Measurements from ENCODE around the gene SLC19A1.

DNA sequence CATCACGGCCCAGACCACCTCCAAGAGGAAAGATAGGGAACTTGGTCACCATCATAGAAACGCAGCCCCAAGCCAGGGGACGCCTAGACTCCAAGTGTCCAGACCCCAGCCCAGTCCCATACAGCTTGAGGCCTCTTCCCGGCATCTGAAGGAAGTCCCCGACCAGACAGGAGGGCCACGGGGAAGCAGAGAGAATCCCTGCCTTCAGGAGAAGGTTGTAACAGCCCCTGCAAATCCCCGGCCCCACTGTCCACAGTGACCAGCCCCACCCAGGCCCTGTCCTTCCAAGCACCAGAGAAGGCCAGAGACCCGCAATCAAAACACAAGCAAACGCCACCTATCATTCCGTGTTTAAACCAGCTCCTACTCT is 1.7 kb downstream of the SLC19A1 start:
- TF ChIP-seq, protein P1, sequence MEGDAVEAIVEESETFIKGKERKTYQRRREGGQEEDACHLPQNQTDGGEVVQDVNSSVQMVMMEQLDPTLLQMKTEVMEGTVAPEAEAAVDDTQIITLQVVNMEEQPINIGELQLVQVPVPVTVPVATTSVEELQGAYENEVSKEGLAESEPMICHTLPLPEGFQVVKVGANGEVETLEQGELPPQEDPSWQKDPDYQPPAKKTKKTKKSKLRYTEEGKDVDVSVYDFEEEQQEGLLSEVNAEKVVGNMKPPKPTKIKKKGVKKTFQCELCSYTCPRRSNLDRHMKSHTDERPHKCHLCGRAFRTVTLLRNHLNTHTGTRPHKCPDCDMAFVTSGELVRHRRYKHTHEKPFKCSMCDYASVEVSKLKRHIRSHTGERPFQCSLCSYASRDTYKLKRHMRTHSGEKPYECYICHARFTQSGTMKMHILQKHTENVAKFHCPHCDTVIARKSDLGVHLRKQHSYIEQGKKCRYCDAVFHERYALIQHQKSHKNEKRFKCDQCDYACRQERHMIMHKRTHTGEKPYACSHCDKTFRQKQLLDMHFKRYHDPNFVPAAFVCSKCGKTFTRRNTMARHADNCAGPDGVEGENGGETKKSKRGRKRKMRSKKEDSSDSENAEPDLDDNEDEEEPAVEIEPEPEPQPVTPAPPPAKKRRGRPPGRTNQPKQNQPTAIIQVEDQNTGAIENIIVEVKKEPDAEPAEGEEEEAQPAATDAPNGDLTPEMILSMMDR (IDR thresholded peaks at IDR 0.05; ENCODE audit: insufficient read depth, low read length), result no peak
- TF ChIP-seq, protein P2, sequence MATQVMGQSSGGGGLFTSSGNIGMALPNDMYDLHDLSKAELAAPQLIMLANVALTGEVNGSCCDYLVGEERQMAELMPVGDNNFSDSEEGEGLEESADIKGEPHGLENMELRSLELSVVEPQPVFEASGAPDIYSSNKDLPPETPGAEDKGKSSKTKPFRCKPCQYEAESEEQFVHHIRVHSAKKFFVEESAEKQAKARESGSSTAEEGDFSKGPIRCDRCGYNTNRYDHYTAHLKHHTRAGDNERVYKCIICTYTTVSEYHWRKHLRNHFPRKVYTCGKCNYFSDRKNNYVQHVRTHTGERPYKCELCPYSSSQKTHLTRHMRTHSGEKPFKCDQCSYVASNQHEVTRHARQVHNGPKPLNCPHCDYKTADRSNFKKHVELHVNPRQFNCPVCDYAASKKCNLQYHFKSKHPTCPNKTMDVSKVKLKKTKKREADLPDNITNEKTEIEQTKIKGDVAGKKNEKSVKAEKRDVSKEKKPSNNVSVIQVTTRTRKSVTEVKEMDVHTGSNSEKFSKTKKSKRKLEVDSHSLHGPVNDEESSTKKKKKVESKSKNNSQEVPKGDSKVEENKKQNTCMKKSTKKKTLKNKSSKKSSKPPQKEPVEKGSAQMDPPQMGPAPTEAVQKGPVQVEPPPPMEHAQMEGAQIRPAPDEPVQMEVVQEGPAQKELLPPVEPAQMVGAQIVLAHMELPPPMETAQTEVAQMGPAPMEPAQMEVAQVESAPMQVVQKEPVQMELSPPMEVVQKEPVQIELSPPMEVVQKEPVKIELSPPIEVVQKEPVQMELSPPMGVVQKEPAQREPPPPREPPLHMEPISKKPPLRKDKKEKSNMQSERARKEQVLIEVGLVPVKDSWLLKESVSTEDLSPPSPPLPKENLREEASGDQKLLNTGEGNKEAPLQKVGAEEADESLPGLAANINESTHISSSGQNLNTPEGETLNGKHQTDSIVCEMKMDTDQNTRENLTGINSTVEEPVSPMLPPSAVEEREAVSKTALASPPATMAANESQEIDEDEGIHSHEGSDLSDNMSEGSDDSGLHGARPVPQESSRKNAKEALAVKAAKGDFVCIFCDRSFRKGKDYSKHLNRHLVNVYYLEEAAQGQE (IDR thresholded peaks at IDR 0.05; ENCODE audit: insufficient replicate concordance, low read depth), result no peak
- no peak for TF ChIP-seq POLR2AphosphoS5 (IDR thresholded peaks at IDR 0.05; ENCODE audit: low read depth)

Data from HL-60 (cell line).